HepG2 (cell line): Measurements from ENCODE around the gene SSBP2. TPM values are rescaled to one million over a fixed set of nuclear protein-coding genes. Genes with fewer than 3 reads are reported as not detected.

Experiments used
- ATAC-seq: fragments of 200-7000 bp; cut with Tn5 transposase; 3 replicates; pipeline ENCODE4 v1.9.1; 2020; ENCODE audit warnings: mild to moderate bottlenecking, moderate library complexity
- BruUV-seq: library from RNA; stranded (reverse); fragments of 400-500 nt; replicated peaks from 2 replicates; lab custom pipeline; 2021; lab: Mats Ljungman, UMichigan
- CTCF ChIA-PET: fragments of 300-600 bp; formaldehyde crosslinking; extraction: SDS; loops from one replicate; lab custom pipeline; 2021; ENCODE audit warnings: low total read pairs, inconsistent platforms, low intra/inter-chr PET ratio; lab: Yijun Ruan, JAX
- POLR2A ChIA-PET: fragments of 350-600 bp; sonication (Branson Sonifier 250); formaldehyde crosslinking; loops from one replicate; lab custom pipeline; 2020; ENCODE audit warnings: antibody characterized with exemption, inconsistent platforms; lab: Yijun Ruan, JAX
- DNase-seq: peaks from one replicate; pipeline ENCODE4 v3.0.0-alpha.2; 2015; ENCODE audit warnings: low spot score
- FAIRE-seq: peaks from 3 replicates; lab custom pipeline; 2011; peaks lifted over from hg19 to GRCh38; lab: Jason Lieb, UNC
- H2AFZ ChIP-seq: one replicate; pipeline ENCODE4 v1.6.1; 2011; ENCODE audit warnings: low read length, inconsistent platforms
- H3K27ac ChIP-seq: fragments of 300-600 bp; 3 replicates; pipeline ENCODE4 v1.8.0; 2011; ENCODE audit warnings: mixed run types, mild to moderate bottlenecking, mixed read lengths, low read length, inconsistent platforms; ENCODE audit not compliant: insufficient read depth; ENCODE audit errors: extremely low read length
- H3K27me3 ChIP-seq, 2 experiments: fragments of 200-600 bp in 1 of 2; 2 replicates in 1 of 2; 3 replicates in 1 of 2; pipeline versions ENCODE4 v1.6.0 to v1.8.0; 2011; ENCODE audit warnings: low read length in 2 of 2, mild to moderate bottlenecking in 2 of 2, moderate library complexity in 2 of 2, inconsistent platforms in 1 of 2; ENCODE audit not compliant: insufficient read depth in 2 of 2, control insufficient read depth in 1 of 2
- H3K36me3 ChIP-seq, 2 experiments: fragments of 200-600 bp in 1 of 2; replicated peaks in 1 of 2; 2 replicates in 1 of 2; 3 replicates in 1 of 2; pipeline versions ENCODE4 v1.5.1 to v1.8.0; 2011; ENCODE audit warnings: low read length in 2 of 2, inconsistent platforms in 1 of 2; ENCODE audit not compliant: insufficient read depth in 2 of 2, control insufficient read depth in 1 of 2
- H3K4me1 ChIP-seq: 2 replicates; pipeline ENCODE4 v1.5.1; 2012; ENCODE audit warnings: low read length, inconsistent platforms; ENCODE audit not compliant: insufficient read depth
- H3K4me2 ChIP-seq: 2 replicates; pipeline ENCODE4 v1.6.0; 2011; ENCODE audit warnings: low read depth, low read length, inconsistent platforms
- H3K4me3 ChIP-seq, 3 experiments: fragments of 200-600 bp in 1 of 3; sonication (generic), shearing (Covaris generic) in 1 of 3; replicated peaks in 1 of 3; 2 replicates each; pipeline ENCODE4 v1.5.1; 2011 to 2016; ENCODE audit warnings: low read length in 3 of 3, inconsistent platforms in 2 of 3, low read depth in 2 of 3, mild to moderate bottlenecking in 2 of 3, control low read depth in 1 of 3, mixed read lengths in 1 of 3; ENCODE audit not compliant: insufficient read depth in 1 of 3
- H3K79me2 ChIP-seq: one replicate; pipeline ENCODE4 v1.6.1; 2011; ENCODE audit warnings: low read length, inconsistent platforms; ENCODE audit not compliant: insufficient read depth
- H3K9ac ChIP-seq: 2 replicates; pipeline ENCODE4 v1.6.0; 2011; ENCODE audit warnings: mild to moderate bottlenecking, low read depth, low read length, inconsistent platforms; ENCODE audit not compliant: insufficient read depth
- H3K9me3 ChIP-seq: 2 replicates; pipeline ENCODE4 v1.5.1; 2012; ENCODE audit warnings: mild to moderate bottlenecking, low read length
- H4K20me1 ChIP-seq: 2 replicates; pipeline ENCODE4 v1.6.0; 2011; ENCODE audit warnings: inconsistent platforms, mild to moderate bottlenecking, low read length, moderate library complexity; ENCODE audit not compliant: insufficient read depth
- CEBPZ ChIP-seq: IDR thresholded peaks from 2 replicates; pipeline ENCODE4 v1.6.1; 2012; ENCODE audit warnings: low read length, improper control_type of control experiment
- FOXA1 ChIP-seq, 2 experiments: fragments of 450-650 bp in 1 of 2; sonication (generic) in 1 of 2; formaldehyde crosslinking in 1 of 2; IDR thresholded peaks; 2 replicates each; pipeline versions ENCODE4 v1.4.0 to v1.6.1; 2016 to 2020; ENCODE audit warnings: missing genetic modification reagents in 1 of 2
- HOXA5 ChIP-seq: sonication (generic); formaldehyde crosslinking; IDR thresholded peaks from 2 replicates; pipeline ENCODE4 v1.4.0; 2020; ENCODE audit warnings: missing genetic modification reagents
- MLLT10 ChIP-seq: sonication (generic); formaldehyde crosslinking; IDR thresholded peaks from 2 replicates; pipeline ENCODE4 v1.4.0; 2020; ENCODE audit warnings: missing genetic modification reagents
- MXD1 ChIP-seq: sonication (generic); formaldehyde crosslinking; IDR thresholded peaks from 2 replicates; pipeline ENCODE4 v1.4.0; 2020; ENCODE audit warnings: mild to moderate bottlenecking, missing genetic modification reagents
- MYC ChIP-seq: sonication (generic); formaldehyde crosslinking; IDR thresholded peaks from 2 replicates; pipeline ENCODE4 v1.9.0; 2021; ENCODE audit warnings: missing genetic modification reagents, borderline replicate concordance
- NR1H2 ChIP-seq: sonication (generic); formaldehyde crosslinking; IDR thresholded peaks from 2 replicates; pipeline ENCODE4 v1.8.1; 2022; ENCODE audit warnings: low read depth, missing genetic modification reagents, borderline replicate concordance
- PITX1 ChIP-seq: sonication (generic); formaldehyde crosslinking; IDR thresholded peaks from 2 replicates; pipeline ENCODE4 v1.5.1; 2020; ENCODE audit warnings: mild to moderate bottlenecking, missing genetic modification reagents
- RARA ChIP-seq: IDR thresholded peaks from 2 replicates; pipeline ENCODE4 v1.6.1; 2016; ENCODE audit warnings: missing genetic modification reagents, missing compliant biosample characterization
- ZFP36L2 ChIP-seq: sonication (generic); formaldehyde crosslinking; IDR thresholded peaks from 2 replicates; pipeline ENCODE4 v1.4.0; 2020; ENCODE audit warnings: missing genetic modification reagents
- ZFP82 ChIP-seq: sonication (generic); formaldehyde crosslinking; IDR thresholded peaks from 2 replicates; pipeline ENCODE4 v1.5.1; 2020; ENCODE audit warnings: mild to moderate bottlenecking, missing genetic modification reagents, borderline replicate concordance
- ZNF224 ChIP-seq: sonication (generic); formaldehyde crosslinking; IDR thresholded peaks from 2 replicates; pipeline ENCODE4 v1.5.0; 2020; ENCODE audit warnings: mild to moderate bottlenecking, missing genetic modification reagents
- ZNF264 ChIP-seq: sonication (generic); formaldehyde crosslinking; IDR thresholded peaks from 2 replicates; pipeline ENCODE4 v1.4.0; 2020; ENCODE audit warnings: missing genetic modification reagents
- ZNF296 ChIP-seq: sonication (generic); formaldehyde crosslinking; conservative IDR thresholded peaks from 2 replicates; pipeline ENCODE4 v1.5.0; 2020; ENCODE audit warnings: mild to moderate bottlenecking, missing genetic modification reagents
- ZNF430 ChIP-seq: sonication (generic); formaldehyde crosslinking; IDR thresholded peaks from 2 replicates; pipeline ENCODE4 v1.9.0; 2021; ENCODE audit warnings: mild to moderate bottlenecking, missing genetic modification reagents
- ZNF883 ChIP-seq: sonication (generic); formaldehyde crosslinking; IDR thresholded peaks from 2 replicates; pipeline ENCODE4 v1.5.1; 2020; ENCODE audit warnings: mild to moderate bottlenecking, missing genetic modification reagents; ENCODE audit errors: not compliant biosample characterization
- ZUFSP ChIP-seq: sonication (generic); formaldehyde crosslinking; IDR thresholded peaks from 2 replicates; pipeline ENCODE4 v1.9.0; 2021; ENCODE audit warnings: missing genetic modification reagents, mild to moderate bottlenecking, borderline replicate concordance
- WGBS: methylation state at CpG from one replicate; pipeline ENCODE4 v1.1.6; 2017; ENCODE audit warnings: low lambda C conversion rate; 5-methylcytosine and 5-hydroxymethylcytosine counted together
- in situ Hi-C: cut with HindIII; loops from 2 replicates; pipeline ENCODE4 v1.10.0; 2017; ENCODE audit warnings: low pct_unique_long_range_greater_than_20kb; ENCODE audit not compliant: extremely low pct_ligation_motif_present
- intact Hi-C: fragments of 100-400 bp; cut with micrococcal nuclease; formaldehyde crosslinking; loops from one replicate; pipeline ENCODE4 v1.10.0; 2022; ENCODE audit not compliant: unreplicated experiment
- polyA plus RNA-seq, 8 experiments: library from polyadenylated mRNA; depleted of rRNA in 3 of 8; stranded (reverse) in 7 of 8; unstranded in 1 of 8; fragments of >200 nt; fragmentation: Illumina TruSeq in 4 of 8; extraction: Trizol in 4 of 8; gene quantifications; 2 replicates each; pipeline versions ENCODE4 v1.2.1 to v1.2.3, GENCODE V29; 2011 to 2016; ENCODE audit warnings: low read depth in 4 of 8, missing spikeins in 1 of 8, mixed read lengths in 1 of 8; ENCODE audit not compliant: insufficient read depth in 1 of 8
- total RNA-seq, 5 experiments: library from RNA; depleted of rRNA; stranded (reverse); fragments of >200 nt; fragmentation: Illumina TruSeq; extraction: Trizol; gene quantifications; 2 replicates each; pipeline ENCODE4 v1.2.3, GENCODE V29; 2016; ENCODE audit warnings: low read depth in 1 of 5

SSBP2 gene
- total and polyA plus RNA-seq, 2 of the 13 experiments (the other 11 are each of a cell fraction or from before 2014, with no cell fraction given) = 0.16 TPM; not detected in 1

- TF ChIP-seq CEBPZ = no peak
Observed at GRCh38 chr5:81370912-81371311, 380.0 kb downstream of the SSBP2 start (continued).

- H3K36me3 ChIP-seq = no peaks in the 10 kb centered on the region
- intact Hi-C loops = no loop called here
- H4K20me1 ChIP-seq = no peaks in the 10 kb centered on the region
- H3K4me2 ChIP-seq = no peak overlapping the region
- H3K4me3 ChIP-seq = no peak overlapping the region
- no peaks in the 10 kb centered on the region for H3K27me3 ChIP-seq
- CTCF ChIA-PET = no interaction called here
- POLR2A ChIA-PET = no interaction called here
- in situ Hi-C loops = no loop called here
- H3K9ac ChIP-seq = no peak overlapping the region
- no peak for FAIRE-seq
- no peak for DNase-seq
- no peak overlapping the region for H3K27ac ChIP-seq
- no peaks in the 10 kb centered on the region for H3K79me2 ChIP-seq
- WGBS = 90% methylated on average over 5 of the region's 5 CpGs
- no TSS peak for BruUV-seq
- peaks cover 67% of the 10 kb centered on the region for H3K4me1 ChIP-seq
- H2AFZ ChIP-seq = no peak overlapping the region
- no peak for ATAC-seq
- H3K9me3 ChIP-seq = no peaks in the 10 kb centered on the region
- TF ChIP-seq ZNF264 (no peak), ZNF296 (CRISPR knock-in tag) (no peak), RARA (CRISPR knock-in tag) (no peak), ZNF883 (CRISPR knock-in tag) (no peak), FOXA1 (IDR thresholded peaks at IDR 0.05) (no peak), FOXA1 (CRISPR knock-in tag; IDR thresholded peaks at IDR 0.05) (no peak), ZNF224 (CRISPR knock-in tag) (no peak), ZFP82 (CRISPR knock-in tag) (no peak), MLLT10 (CRISPR knock-in tag) (no peak), ZNF430 (CRISPR knock-in tag) (no peak), MXD1 (no peak), PITX1 (CRISPR knock-in tag) (no peak), MYC (CRISPR knock-in tag) (no peak), HOXA5 (no peak), NR1H2 (CRISPR knock-in tag) (no peak), ZUFSP (CRISPR knock-in tag) (no peak), ZFP36L2 (CRISPR knock-in tag) (no peak)
Observed at GRCh38 chr5:81365541-81365940, 385.4 kb downstream of the SSBP2 start.
